Sciatic nerve (tissue), 2 donors: ENCODE data around the gene DLGAP1. TPM values are rescaled to one million over a fixed set of nuclear protein-coding genes. Genes with fewer than 3 reads are reported as not detected.
"Not testable (repeated sequence)": the region's sequence is repeated elsewhere in the genome, so short reads cannot be mapped to it uniquely, and the experiment has no call there.

Experiments used
- ATAC-seq: fragments of 200-7000 bp; cut with Tn5 transposase; one replicate; pipeline ENCODE4 v1.9.1; 2020; ENCODE audit warnings: mild to moderate bottlenecking, moderate library complexity
- DNase-seq: peaks from one replicate; pipeline ENCODE4 v3.0.0-alpha.2; 2020; ENCODE audit warnings: low spot score
- intact Hi-C: fragments of 100-400 bp; cut with DNase I; formaldehyde crosslinking; loops from one replicate; pipeline ENCODE4 v1.14.2; 2022
- total RNA-seq: library from RNA; stranded (reverse); fragmentation: NEBNext Ultra II Directional; extraction: Animal tissue kit (Norgen Biotek cat#: 25700); gene quantifications from one replicate; pipeline ENCODE4 v1.2.1, GENCODE V29; 2021
- donor health status: DM: no; HTN: no; CAD: no.
- donor health status: DM: no; HTN: no; CAD: no.

DLGAP1 gene
- 0.98 TPM for total RNA-seq

GRCh38 chr18:4455113-4455811, at the start of gene DLGAP1:
DLGAP1 (minus strand) TSS chr18:4455307.
- peak; percentile 76 for ATAC-seq
- DNase-seq, result no peak
- intact Hi-C loops, result no loop called here

DNA sequence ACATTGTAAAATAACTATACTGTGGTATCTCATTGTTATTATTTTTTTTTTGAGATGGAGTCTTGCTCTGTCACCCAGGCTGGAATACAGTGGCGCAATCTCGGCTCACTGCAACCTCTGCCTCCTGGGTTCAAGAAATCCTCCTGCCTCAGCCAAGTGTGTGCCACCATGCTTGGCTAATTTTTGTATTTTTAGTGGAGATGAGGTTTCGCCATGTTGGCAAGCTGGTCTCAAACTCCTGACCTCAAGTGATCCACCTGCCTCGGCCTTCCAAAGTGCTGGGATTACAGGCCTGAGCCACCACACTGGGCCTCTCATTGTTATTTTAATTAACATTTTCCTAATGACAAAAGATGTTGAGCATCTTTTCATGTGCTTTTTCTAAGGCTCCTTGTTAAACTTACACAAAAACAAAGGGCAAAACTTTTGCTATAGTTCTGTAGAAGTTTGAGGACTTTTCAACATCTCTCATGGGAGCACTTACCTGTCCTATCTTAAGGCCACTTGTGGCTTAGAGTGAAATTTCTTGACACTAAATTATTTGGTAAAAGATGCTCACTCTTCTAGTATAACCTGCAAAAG, 39.7 kb upstream of the DLGAP1 start:
- ATAC-seq, DNase-seq, intact Hi-C loops: not testable (repeated sequence)

GRCh38 chr18:4468511-4468910, 13.4 kb upstream of the DLGAP1 start:
- DNase-seq (no peak), ATAC-seq (no peak)
- intact Hi-C loops, result no loop called here

DNA sequence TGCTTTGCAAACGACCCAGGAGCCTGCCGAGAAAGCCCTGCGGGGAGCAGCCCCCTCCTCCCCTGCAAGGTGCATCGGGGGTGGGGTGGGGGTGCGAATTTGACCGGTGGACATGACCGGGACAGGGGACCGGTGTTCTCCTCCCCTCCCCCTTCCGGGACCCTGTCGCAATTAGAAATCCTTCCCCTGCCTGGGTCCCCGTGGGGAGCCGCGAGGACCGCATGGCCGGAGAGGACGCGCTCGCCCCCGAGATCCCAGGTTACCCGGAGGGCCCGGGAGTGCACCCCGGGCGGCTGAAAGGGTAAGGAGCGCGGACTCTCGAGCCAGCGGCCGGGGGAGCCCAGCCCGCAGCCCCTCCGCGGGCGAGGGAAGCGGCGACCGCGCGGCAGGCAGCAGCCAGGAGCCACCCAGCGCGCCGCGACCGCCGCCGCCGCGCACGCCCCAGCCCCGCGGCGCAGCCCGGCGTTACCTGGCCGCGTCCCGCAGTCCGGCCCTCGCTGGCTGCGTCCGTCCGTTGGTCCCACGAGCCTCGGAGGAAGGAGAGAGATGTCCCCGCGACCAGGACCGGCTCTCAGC, 482 bp downstream of the DLGAP1 start:
- no peak for ATAC-seq
- no peak for DNase-seq
- intact Hi-C loops, result no loop called here

DNA sequence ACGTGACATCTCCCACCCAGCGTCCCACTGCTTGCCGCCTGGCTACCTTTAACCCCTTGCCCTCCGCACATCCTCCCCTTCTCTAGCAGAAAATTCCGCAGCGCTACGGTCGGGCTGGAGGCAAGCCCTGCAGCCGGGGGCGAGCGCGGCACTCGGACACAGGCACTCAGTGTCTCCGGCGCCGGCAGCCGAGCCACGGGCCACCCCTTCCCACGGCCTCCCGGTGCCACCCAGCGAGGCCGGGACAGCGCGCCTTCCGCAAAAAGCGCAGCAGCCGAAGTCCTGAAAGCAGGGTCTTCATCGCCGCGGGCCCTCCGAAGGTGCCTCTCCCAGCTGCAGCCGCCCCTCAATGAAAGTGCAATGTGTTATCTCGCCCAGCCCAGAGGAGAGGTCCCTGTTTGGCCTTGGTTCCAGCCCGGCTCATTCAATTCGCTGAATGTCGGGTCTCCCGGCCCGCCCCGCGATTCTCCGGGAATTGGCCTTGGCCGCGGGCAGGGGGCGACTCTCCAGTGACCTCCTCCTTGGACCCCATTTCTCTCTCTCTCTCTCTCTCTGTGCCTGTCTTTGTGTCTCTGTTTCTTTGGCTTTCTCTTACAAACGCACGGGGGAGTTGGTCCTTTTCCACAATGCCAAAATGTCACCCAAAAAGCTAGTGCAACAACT, 1.1 kb downstream of the DLGAP1 start:
- ATAC-seq (peak; percentile 36), DNase-seq (no peak)
- intact Hi-C loops, result no loop called here

DNA sequence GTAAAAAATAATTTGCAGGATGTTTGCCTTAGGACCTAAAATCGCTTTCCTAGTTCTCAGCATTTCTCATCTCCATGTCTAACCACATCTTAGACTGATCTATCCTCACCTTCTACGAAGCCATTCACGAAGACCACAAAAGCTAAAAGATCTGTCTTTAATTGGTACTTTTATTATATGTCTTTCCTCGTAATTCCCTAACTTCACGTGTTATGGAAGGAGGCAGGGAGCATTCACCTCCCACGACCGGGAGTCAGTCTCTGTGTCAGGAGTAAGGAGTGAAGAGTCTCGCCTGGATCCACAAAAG, 1.6 kb downstream of the DLGAP1 start:
- intact Hi-C loops, result no loop called here
- DNase-seq, result no peak
- no peak for ATAC-seq

DNA sequence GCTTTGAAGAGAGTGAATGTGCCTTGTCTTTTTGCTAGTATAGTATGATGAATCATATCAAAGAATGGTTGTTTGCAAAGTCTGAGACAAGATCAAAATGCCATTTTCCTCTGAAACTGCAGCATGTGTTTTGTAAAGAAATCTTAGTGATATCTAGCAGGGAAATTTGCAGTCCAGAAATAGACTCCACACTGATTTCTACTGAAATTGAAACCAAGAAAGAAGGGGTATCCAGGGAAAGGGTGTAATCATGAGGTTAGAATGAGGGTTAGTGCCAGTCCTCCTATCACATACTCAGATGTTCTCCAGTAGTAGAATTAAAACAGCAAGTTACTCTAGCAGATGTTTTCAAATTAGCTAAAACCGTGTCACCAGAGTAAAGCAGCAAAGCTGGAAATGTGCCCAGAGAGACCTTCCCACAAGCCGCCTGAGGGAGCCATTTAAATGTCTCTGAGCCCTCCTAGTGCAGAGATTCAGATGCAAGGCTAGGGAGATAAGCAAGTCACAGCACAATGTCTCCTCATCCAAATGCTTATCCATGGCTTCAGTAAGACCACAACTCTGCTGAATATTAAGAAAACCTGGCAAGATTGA, 4.9 kb downstream of the DLGAP1 start:
- intact Hi-C loops, result no loop called here
- DNase-seq (no peak), ATAC-seq (no peak)

DNA sequence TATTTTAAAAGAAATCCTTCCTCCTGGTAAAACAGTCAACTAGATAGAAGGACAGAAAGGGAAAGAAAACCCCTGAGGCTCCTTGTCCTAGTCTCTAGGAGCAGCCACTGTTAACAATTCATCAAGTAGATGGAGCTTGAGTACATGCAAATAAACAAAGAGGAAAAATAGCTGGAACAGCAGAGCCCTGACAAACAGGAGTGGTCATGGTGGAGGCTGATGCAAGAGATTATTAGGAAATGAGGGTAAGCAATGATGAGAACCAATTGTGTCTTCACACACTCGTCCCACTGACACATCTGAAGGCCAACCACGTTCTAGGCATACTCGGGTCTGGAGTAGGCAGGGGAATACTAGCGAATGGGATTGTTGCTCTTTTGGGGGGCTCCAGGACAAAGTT, 9.2 kb downstream of the DLGAP1 start:
- intact Hi-C loops, result no loop called here
- DNase-seq (no peak), ATAC-seq (no peak)

GRCh38 chr18:4444306-4444705, 10.8 kb downstream of the DLGAP1 start:
- DNase-seq (no peak), ATAC-seq (no peak)
- intact Hi-C loops, result no loop called here

- intact Hi-C loops, result no loop called here
- DNase-seq (no peak), ATAC-seq (no peak)
Measured at GRCh38 chr18:4441098-4441497, 14.0 kb downstream of the DLGAP1 start.

GRCh38 chr18:4438938-4439337, 16.2 kb downstream of the DLGAP1 start:
- DNase-seq (no peak), ATAC-seq (no peak)
- intact Hi-C loops, result no loop called here

DNA sequence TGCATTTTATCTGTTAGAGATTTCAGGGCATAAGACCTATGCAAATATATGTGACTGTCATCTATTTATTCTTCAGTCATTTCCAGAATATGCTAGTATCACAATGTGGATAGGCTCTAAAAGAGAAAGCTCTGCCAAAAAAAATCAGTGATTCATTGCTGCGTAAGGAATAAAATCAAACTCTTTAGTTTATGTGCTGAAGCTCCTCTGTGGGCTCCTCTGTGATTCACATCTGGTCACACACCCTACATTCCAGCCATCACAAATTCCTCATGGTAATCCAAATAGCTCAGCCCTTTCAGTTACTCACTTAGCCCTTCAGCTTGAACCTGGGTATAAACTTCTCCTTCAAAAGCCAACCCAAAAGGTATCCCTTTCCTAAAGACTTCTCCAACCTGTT, 21.4 kb downstream of the DLGAP1 start:
- no peak for ATAC-seq
- no peak for DNase-seq
- intact Hi-C loops, result no loop called here

DNA sequence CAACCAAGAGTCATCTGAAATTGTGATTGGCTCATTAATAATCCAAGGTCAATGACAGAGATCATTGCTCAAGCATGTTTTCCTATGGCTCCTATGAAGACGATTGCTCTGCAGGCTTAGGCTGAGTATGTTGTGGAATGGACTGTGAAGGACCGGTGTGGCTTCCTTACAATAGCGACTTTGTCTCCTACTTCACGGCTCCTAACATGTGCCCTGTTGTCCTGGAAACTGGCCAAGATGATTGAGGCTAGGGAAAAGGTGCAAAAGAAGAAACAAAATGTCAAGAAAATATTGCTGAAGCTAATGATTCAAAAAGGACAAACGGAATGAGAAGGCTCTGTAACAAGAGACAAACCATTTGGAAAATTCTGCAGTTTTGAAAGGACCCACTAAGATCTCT, 24.3 kb downstream of the DLGAP1 start:
- DNase-seq, result no peak
- intact Hi-C loops, result no loop called here
- no peak for ATAC-seq

- DNase-seq (no peak), ATAC-seq (no peak)
- intact Hi-C loops, result no loop called here
Measured at GRCh38 chr18:4417714-4418113, 37.4 kb downstream of the DLGAP1 start.

GRCh38 chr18:4416976-4417375, 38.1 kb downstream of the DLGAP1 start:
- ATAC-seq (no peak), DNase-seq (no peak)
- intact Hi-C loops, result no loop called here

DNA sequence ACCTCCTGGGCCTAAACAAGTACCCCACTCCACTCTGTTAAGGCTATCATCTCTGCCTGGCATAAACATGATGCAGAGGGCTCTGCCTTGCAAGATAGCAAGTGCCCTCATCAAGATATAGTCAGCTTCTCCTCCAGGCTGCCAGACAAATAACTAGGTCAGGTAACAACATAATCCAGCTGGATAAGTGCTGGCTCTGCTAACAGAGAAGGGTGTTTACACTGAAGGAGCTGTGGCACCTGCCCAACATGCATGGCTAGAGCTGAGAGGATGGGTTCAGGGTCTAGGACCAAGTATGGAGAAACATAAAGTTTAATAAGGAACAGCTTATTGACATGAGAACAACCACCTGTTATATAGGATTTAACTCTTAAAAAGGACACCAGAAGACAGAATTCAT, 42.8 kb downstream of the DLGAP1 start:
- DNase-seq (no peak), ATAC-seq (no peak)
- intact Hi-C loops, result no loop called here

DNA sequence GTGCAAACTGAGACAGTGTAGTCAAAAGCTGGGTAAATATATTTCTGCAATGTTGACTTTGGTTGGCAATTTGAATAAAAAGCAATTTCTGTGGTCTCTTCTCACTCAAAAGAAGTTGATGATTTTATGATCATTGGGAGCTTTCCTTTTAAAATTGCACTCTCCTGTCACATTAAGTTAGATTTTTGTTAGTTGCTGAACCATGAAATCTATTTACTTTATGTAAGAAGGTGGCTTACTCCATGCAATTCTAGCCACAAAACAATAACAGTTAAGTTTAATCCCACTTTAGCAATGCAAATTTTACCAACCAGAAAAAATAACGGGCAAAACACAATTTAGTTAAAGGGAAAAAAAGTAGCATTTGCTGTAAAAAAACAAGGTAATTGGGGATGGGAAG, 48.3 kb downstream of the DLGAP1 start:
- ATAC-seq (no peak), DNase-seq (no peak)
- intact Hi-C loops, result no loop called here

DNA sequence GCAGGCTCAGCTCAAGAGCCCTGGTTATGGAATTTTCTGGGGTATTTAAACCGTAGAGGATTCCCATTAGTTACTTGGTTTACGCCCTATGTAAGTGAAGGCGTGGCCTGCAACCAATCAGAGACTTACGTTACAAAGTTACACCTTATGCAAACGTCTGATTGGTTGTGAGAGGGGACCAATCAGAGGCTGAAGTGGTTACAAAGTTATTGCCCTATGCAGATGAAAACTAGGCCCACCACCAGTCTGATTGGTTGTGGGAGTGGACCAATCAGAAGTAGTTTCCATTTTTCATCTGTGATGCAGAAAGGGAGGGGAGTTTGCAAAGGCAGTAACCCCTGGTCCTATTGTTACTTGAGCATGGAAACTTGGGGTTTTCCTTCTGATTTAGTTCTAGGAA, 49.1 kb downstream of the DLGAP1 start:
- intact Hi-C loops, result no loop called here
- DNase-seq, result no peak
- no peak for ATAC-seq

DNA sequence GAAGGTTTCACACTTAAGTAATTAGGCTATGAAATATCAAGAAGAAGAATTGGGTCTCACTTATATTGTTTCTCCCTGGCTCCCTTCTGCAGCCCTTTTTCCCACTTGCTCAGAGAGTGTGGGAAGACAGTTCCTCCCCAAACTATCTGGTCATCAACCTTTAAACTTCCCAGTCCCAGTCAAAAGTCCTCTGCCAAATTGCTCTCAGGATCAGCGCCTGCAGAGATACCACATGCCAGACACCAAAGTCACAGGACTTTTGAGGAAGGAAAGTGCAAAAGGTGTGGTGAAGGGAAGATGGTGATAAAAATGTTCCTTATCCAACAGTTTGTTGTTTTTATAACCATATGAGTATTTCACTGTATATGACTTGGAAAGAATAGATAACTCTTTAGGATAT, 51.3 kb downstream of the DLGAP1 start:
- ATAC-seq (no peak), DNase-seq (no peak)
- intact Hi-C loops, result no loop called here

DNA sequence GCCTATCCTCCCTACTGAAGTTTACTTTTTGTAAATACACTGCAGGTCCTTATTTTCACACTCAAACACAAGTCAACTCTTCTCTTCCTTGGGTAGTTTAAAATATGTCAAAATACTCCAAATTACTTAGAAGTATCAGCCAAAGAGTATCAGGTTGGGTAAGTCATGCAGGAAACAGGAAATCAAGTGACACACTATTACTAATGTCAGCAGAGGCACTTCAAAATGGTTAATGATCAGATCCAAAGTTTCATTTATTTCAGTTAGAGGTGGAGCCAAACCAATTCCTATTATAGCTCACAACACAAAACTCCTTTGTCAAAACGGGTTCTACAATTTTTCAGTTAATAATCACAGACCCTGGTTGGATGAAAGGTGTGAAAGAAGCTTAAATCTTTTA, 54.2 kb downstream of the DLGAP1 start:
- DNase-seq, result no peak
- intact Hi-C loops, result no loop called here
- ATAC-seq, result no peak
